BJ (cell line): Measurements from ENCODE around the gene AKTIP. TPM values are rescaled to one million over a fixed set of nuclear protein-coding genes. Genes with fewer than 3 reads are reported as not detected.

ENCODE experiments used
- CTCF ChIA-PET: fragments of 350-600 bp; formaldehyde crosslinking; extraction: SDS; loops from one replicate; lab custom pipeline; 2021; ENCODE audit warnings: antibody characterized with exemption, inconsistent platforms; lab: Yijun Ruan, JAX
- POLR2A ChIA-PET: fragments of 300-600 bp; sonication (Branson Sonifier 250); formaldehyde crosslinking; extraction: SDS; loops from one replicate; lab custom pipeline; 2021; ENCODE audit warnings: antibody characterized with exemption; lab: Charles Lee
- DNase-seq: peaks from one replicate; pipeline ENCODE4 v3.0.0-alpha.2; 2011; ENCODE audit warnings: low read depth
- H3K27me3 ChIP-seq: 2 replicates; pipeline ENCODE4 v1.6.0; 2011; ENCODE audit warnings: low read length; ENCODE audit not compliant: control insufficient read depth, insufficient read depth
- H3K36me3 ChIP-seq: 2 replicates; pipeline ENCODE4 v1.5.1; 2011; ENCODE audit warnings: low read length; ENCODE audit not compliant: control insufficient read depth, insufficient read depth
- H3K4me3 ChIP-seq: 2 replicates; pipeline ENCODE4 v1.5.1; 2011; ENCODE audit warnings: low read depth, mild to moderate bottlenecking, control low read depth, low read length
- polyA plus RNA-seq: library from polyadenylated mRNA; depleted of rRNA; stranded (reverse); fragments of >200 nt; gene quantifications from 2 replicates; pipeline ENCODE4 v1.2.3, GENCODE V29; 2011
- TF ChIP-seq, protein P1 (sequence below): IDR thresholded peaks from 2 replicates; pipeline ENCODE4 v1.5.1; 2011; ENCODE audit warnings: low read depth, mild to moderate bottlenecking, control low read depth, inconsistent platforms, low read length, moderate library complexity; ENCODE audit not compliant: insufficient read depth

The AKTIP gene
- polyA plus RNA-seq, 1 experiment: 26.0 TPM

DNA sequence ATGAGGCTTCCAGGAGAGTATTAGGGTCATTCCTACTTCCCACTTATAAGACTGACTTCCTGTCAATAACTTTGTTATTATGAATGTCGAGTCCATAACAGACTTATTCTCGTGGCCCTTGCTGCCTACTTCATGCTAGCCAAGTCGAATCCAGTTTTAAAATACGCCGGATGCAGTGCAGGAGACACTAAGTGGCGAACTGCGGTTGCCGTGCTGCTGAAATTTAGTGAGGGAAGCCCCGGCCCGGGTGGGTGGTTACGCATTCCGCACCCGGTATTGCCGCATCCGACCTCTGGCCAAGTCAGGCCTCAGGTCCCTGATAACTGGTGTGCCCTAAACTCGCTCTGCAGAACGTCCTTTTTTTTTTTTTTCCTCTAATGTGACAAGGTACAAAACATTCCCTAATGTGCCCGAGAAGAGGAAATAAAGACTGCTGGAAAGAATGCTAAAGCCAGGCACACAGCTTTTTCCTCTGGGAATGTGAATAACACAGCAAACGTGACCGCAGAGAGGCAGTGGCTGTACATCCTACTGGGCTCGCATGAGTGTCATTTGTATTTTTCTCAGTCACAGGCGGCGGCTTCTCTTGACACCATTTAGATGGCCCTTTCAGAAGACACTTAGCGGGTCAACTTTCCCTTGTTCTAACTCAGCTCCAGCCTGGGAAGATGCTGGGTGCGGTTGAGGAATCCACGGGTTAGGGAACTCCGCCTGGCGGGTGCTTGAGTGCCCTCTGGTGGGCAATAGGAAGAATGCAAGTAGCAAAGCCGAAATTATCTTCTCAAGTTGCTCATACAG is 7.1 kb upstream of the AKTIP start:
- H3K4me3 ChIP-seq: no peak overlapping the region
- TF ChIP-seq, protein P1, sequence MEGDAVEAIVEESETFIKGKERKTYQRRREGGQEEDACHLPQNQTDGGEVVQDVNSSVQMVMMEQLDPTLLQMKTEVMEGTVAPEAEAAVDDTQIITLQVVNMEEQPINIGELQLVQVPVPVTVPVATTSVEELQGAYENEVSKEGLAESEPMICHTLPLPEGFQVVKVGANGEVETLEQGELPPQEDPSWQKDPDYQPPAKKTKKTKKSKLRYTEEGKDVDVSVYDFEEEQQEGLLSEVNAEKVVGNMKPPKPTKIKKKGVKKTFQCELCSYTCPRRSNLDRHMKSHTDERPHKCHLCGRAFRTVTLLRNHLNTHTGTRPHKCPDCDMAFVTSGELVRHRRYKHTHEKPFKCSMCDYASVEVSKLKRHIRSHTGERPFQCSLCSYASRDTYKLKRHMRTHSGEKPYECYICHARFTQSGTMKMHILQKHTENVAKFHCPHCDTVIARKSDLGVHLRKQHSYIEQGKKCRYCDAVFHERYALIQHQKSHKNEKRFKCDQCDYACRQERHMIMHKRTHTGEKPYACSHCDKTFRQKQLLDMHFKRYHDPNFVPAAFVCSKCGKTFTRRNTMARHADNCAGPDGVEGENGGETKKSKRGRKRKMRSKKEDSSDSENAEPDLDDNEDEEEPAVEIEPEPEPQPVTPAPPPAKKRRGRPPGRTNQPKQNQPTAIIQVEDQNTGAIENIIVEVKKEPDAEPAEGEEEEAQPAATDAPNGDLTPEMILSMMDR: peak; percentile 97
- ChIA-PET CTCF (interaction anchor here (0.6 to 1.2 kb wide), 4 partner anchors 10 to 1318 kb away, joined by 3 to 20 read pairs (median 4); no protein-coding TSS in a partner anchor), POLR2A (no interaction called here)
- H3K27me3 ChIP-seq: no peaks in the 10 kb centered on the region
- H3K36me3 ChIP-seq: no peaks in the 10 kb centered on the region
- no peak for DNase-seq

DNA sequence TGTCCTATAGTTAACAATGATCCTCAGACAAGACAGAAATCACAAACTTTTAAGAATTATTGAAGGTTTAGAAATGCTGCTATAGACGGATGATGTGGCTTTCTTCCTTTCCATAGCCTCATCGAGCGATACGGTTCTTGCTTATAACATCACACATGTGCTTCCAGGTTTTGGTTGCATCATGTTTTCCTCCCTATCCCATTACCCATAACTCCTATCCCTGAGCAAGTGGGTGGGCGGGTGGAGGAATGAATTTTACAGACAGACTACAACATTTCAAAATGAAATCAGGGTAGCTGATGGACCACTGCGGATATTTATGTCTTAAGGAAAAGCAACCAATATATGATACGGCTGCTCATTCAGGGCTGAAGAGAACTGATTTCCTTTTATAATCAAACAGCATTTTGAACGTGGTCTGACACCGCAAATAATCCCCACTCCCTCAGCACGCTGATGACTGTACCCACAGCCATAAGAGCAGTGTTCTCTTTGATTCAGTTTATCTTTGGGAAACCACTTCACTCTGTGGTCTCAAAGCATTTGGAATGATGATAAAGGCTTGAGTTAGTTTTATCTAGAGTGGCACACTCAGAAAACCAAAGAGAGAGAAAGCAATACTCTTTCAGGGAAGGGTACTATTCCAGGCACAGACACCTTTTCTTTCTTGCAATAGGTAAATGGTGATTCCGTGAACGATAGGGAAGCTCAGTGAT is 4.6 kb upstream of the AKTIP start:
- TF ChIP-seq, protein P1: no peak
- Histone ChIP-seq H3K4me3 (no peak overlapping the region), H3K27me3 (no peaks in the 10 kb centered on the region), H3K36me3 (no peaks in the 10 kb centered on the region)
- ChIA-PET CTCF (interaction anchor here (0.6 kb wide), 1 partner anchor 495 kb away, joined by 6 read pairs; no protein-coding TSS in a partner anchor), POLR2A (no interaction called here)
- no peak for DNase-seq

DNA sequence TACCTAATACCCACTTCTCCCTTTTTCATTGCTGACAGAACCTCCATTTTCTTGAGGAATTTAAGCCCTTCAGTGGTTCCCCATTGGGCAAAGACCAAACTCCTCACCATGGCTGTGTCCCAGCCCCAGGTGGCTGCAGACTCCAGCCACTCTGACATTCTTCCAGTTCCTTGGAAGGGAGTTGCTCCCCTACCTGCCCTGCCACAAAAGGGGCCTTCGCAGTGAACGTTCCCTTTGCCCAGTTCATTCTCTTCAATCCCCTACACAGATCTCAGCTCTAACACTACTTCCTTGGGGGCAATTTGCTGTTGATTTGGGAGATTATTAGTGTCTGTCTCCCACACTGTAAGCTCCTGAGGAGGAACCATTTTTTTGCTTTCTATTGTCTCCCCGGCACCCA is 3.2 kb upstream of the AKTIP start:
- Histone ChIP-seq H3K4me3 (no peak overlapping the region), H3K27me3 (no peaks in the 10 kb centered on the region), H3K36me3 (no peaks in the 10 kb centered on the region)
- ChIA-PET CTCF (interaction anchor here (0.6 kb wide), 1 partner anchor 872 kb away, joined by 3 read pairs; no protein-coding TSS in a partner anchor), POLR2A (no interaction called here)
- TF ChIP-seq, protein P1: no peak
- DNase-seq: no peak

DNA sequence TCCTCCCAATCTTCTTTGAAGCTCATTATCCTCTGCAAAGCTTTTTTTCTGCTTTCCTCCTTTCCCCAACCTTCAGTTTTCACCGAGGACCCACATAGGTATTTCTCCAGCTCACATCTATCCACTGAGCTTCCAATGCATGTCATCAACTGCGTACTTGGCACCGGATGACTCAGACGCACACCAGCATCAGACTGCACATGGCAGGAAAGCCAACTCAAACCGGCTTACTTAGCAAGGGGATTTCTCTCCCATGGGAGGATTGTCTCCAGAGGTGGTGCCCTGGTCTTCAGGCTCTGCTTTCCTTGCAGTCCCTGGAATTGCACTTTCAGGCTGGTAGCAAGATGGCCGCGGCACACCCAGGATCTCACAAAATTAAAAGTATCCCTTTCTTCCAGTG is 1.7 kb upstream of the AKTIP start:
- TF ChIP-seq, protein P1: no peak

More for the DNA sequence above, 1.7 kb upstream of the AKTIP start:
- CTCF ChIA-PET: no interaction called here
- no peak for DNase-seq
- Histone ChIP-seq H3K27me3 (no peaks in the 10 kb centered on the region), H3K4me3 (no peak overlapping the region), H3K36me3 (no peaks in the 10 kb centered on the region)
- POLR2A ChIA-PET: no interaction called here
